ENCODE data around the gene EPDR1.
"Not testable (repeated sequence)": the region's sequence is repeated elsewhere in the genome, so short reads cannot be mapped to it uniquely, and the experiment has no call there.

Gene EPDR1

DNA sequence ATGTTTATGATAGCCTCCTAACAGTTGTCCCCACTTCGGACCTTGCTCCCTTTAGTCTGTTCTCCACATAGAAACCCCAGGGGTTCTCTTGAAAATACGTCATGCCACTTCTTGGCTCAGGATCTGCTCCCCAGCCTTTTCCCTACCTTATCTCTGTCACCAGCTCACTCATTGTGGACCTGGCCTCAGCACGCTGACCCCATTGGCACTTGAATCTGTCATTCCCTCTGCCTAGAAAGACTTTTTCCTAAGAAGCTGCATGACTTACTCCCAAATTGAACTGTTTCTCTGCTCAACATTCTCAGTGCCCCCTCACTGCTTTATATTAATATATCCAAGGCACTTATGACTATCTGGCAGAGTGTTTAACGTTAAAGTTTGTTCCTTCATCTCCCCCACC lies 8.4 kb downstream of the EPDR1 start:
- no peak for DNase-seq

- DNase-seq: peak; percentile 75
Observed at GRCh38 chr7:37930226-37930948, 9.9 kb downstream of the EPDR1 start.

GRCh38 chr7:37932543-37932942 lies 12.1 kb downstream of the EPDR1 start:
- no peak for DNase-seq

DNA sequence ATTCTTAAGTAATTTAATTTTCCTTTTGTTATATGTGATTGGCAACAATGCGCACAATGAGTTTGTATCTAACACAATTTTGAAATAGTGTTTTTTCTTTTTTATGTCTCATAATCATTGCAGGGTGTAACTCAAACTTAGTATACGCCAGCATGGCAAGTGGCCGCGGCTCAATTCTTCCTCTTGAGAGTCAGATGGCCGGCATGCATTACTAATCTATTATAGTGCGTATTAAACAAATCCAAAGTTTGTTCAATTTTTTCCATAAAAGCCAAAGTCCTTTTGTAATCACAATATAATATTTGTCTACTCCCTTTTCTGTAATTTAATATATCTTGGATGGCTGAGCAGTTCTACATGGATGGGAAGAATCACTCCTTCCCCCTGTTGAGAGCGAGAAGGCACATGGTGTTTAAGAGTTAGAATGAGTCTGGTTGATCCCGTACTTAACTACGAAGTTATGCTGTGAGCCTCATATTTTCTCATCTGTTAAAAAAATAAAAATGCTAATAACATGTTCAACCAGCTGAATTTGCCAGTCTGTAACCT lies 12.7 kb downstream of the EPDR1 start:
- DNase-seq: no peak

GRCh38 chr7:37942934-37943610 lies 22.6 kb downstream of the EPDR1 start:
- DNase-seq: no peak

GRCh38 chr7:37943905-37944736 lies 23.7 kb downstream of the EPDR1 start:
- no peak for DNase-seq

GRCh38 chr7:37944737-37945054 lies 24.3 kb downstream of the EPDR1 start:
- DNase-seq: no peak

GRCh38 chr7:37945336-37945735 lies 24.9 kb downstream of the EPDR1 start:
- DNase-seq: peak; percentile 65

DNA sequence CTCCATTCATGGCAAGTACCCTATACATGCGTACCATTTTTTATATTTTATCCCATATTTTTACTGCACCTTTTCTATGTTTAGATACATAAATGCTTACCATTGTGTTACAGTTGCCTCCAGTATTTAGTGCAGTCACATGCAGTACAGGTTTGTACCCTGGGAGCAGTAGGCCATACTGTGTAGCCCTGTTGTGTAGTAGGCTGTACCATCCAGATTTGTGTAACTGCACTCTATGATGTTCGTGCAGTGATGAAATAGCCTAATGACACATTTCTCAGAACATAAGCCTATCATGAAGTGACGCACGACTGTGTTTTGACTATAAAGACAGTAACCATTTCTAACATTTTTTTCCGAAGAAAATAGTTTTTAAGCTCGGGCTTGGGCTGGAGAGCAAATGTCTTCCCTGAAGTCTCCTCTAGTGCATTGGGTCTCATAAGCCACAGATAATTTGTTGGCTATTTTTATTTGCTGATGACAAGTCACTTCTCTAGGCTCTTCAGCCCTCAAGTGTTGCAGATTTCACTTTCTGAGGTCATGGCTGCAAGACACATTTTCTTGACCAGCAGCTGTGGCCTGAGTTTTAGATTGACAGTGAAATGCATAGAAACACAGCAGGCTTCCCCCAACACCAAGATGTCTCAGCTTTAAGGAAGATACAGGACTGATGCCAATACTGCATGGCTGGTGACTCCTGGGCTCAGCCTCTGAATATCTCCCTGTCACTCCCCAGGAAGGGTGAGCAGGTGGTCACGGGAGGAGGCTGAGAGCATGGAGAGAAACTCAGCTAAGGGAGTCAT lies 26.9 kb downstream of the EPDR1 start:
- DNase-seq: no peak

GRCh38 chr7:37947941-37948210 lies 27.4 kb downstream of the EPDR1 start:
- DNase-seq: no peak

- DNase-seq: no peak
Observed at GRCh38 chr7:37952240-37952639, 31.8 kb downstream of the EPDR1 start.

DNA sequence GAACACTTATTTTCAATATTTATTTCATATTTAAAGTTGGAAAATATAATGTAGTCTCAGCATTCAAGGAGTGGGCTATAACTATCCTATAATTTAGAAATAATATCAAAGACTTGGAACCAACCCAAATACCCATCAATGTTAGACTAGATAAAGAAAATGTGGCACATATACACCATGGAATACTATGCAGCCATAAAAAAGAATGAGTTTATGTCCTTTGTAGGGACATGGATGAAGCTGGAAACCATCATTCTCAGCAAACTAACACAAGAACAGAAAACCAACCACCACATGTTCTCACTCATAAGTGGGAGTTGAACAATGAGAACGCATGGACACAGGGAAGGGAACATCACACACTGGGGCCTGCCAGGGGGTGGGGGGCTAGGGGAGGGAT lies 33.8 kb downstream of the EPDR1 start:
- DNase-seq: not testable (repeated sequence)

- no peak for DNase-seq
Observed at GRCh38 chr7:37956791-37957190, 36.4 kb downstream of the EPDR1 start.

GRCh38 chr7:37957221-37957970 lies 37.0 kb downstream of the EPDR1 start:
- no peak for DNase-seq

- no peak for DNase-seq
Observed at GRCh38 chr7:37960483-37960882, 40.0 kb downstream of the EPDR1 start.

- DNase-seq: no peak
Observed at GRCh38 chr7:37961251-37961650, 40.8 kb downstream of the EPDR1 start.

DNA sequence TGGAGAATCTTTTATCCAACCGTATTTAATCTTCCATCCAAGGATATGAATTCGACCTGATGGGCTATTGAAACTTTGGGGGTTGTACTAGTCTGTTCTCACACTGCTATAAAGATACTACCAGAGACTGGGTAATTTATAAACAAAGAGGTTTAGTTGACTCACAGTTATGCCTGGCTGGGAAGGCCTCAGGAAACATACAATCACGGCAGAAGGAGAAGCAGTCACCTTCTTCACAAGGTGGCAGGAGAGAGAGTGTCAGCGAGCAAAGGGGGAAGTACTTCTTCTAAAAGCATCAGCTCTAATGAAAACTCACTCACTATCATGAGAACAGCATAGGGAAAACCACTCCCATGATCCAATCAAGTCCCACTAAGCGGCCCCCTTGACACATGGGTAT lies 43.8 kb downstream of the EPDR1 start:
- no peak for DNase-seq

DNA sequence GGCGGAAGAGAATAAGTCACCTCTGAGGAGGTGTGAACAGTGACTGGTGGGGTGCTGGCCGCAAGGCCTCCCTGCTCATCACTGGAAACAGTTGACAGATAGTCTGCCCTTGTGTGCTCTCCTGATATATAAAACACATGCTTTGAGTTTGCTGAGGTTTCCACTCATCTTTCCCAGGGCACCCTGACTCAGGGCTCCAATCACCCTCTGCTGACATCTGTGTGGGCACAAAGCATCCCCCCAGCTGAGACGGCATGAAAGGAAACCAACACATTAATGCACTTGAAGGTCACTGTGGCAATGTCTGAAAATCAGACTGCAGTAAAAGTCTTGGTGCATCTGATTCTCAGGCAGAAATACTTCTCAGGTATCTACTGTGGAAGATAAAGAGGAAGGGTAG lies 49.8 kb downstream of the EPDR1 start:
- no peak for DNase-seq

- DNase-seq: peak; percentile 37
Observed at GRCh38 chr7:37971491-37971890, 51.1 kb downstream of the EPDR1 start.

DNA sequence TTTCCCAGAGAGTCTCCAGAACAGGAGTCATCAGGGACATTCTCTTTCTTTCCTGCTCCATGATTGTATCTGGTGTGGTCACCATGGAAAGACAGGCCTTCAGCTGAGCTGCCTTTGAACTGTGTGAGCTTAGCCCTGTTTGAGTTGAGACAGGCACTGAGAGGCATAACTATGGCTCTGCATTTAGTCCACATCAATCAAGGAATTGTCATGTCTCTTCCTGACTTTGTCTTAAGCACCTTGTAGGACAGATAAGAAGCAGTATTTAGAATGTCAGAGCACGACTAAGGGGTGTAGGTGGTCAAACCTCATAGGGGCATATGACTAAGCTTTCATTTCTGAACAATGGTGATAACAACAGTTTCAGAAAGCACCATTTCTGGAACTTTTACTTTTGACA lies 53.5 kb downstream of the EPDR1 start:
- no peak for DNase-seq

DNA sequence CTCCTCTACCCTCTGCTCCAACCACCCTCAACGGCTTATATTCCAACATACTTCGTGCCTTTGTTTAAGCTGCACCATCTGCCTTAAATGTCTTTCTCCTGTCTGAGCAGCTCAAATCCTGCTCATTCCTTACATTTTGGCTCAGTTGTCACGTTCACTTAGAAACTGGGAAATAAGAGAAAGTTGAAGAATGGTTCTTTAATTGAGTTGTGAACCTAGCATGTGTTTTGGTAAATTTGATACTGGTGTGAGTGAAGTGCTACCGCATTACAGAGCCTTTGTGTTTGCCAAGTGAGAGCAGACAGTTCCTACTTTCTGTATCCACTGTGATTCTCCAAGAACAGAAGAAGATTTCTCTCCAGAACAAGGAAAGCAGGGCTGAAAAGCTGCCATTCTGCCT lies 54.3 kb downstream of the EPDR1 start:
- DNase-seq: no peak

DNA sequence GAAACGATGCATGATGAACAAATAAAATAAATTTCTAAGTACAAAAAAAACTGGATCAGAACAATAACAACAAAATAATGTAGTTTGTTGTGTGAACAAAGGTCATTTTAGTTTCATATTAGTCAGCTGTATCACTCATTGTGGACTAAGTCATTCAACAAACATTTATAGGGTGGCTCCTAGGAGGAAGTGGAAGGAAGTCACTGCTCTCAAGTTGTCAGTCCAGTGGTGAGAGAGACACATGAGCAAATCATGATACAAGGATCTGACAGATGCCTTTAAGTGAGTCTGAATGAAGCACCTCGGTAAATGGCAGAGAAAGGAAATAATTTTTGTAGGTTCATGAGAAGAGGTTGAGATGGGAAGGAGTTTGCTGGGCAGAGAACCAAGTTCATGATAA lies 56.8 kb downstream of the EPDR1 start:
- no peak for DNase-seq

Data from fibroblast of skin of back (primary cell).